Heart left ventricle (tissue), 16 donors: ENCODE measurements around the gene GRM8. TPM values are rescaled to one million over a fixed set of nuclear protein-coding genes. Genes with fewer than 3 reads are reported as not detected.

Experiments used
- ATAC-seq, 4 donors: fragments of 200-7000 bp; cut with Tn5 transposase; one replicate each; pipeline ENCODE4 v1.9.1; 2020 to 2022; ENCODE audit warnings: moderate library complexity in 4 of 4, mild to moderate bottlenecking in 3 of 4, moderate number of reproducible peaks in 1 of 4
- DNase-seq, 5 donors: peaks; one replicate each; pipeline ENCODE4 v3.0.0-alpha.2; 2020
- H3K27ac ChIP-seq, 12 donors: fragments of 200-600 bp; sonication (generic) in 4 of 12; one replicate each; pipeline versions ENCODE4 v1.5.0 to v1.8.0; 2016 to 2022; ENCODE audit warnings: mild to moderate bottlenecking in 2 of 12
- H3K27me3 ChIP-seq, 9 donors: fragments of 200-600 bp; sonication (generic) in 2 of 9; one replicate each; pipeline versions ENCODE4 v1.5.1 to v1.8.0; 2016 to 2022; ENCODE audit warnings: mild to moderate bottlenecking in 3 of 9
- H3K36me3 ChIP-seq, 9 donors: fragments of 200-600 bp; sonication (generic) in 2 of 9; one replicate each; pipeline versions ENCODE4 v1.5.0 to v1.8.0; 2018 to 2022; ENCODE audit warnings: mild to moderate bottlenecking in 2 of 9
- H3K4me1 ChIP-seq, 12 donors: fragments of 200-600 bp; sonication (generic) in 4 of 12; one replicate each; pipeline versions ENCODE4 v1.5.0 to v1.8.0; 2016 to 2022; ENCODE audit warnings: mild to moderate bottlenecking in 3 of 12
- H3K4me3 ChIP-seq, 12 donors: fragments of 200-600 bp; sonication (generic) in 4 of 12; one replicate each; pipeline versions ENCODE4 v1.5.0 to v1.8.0; 2017 to 2022; ENCODE audit warnings: mild to moderate bottlenecking in 9 of 12, moderate library complexity in 4 of 12
- H3K9me3 ChIP-seq, 12 donors: fragments of 200-600 bp; sonication (generic) in 4 of 12; one replicate each; pipeline versions ENCODE4 v1.5.0 to v1.8.0; 2016 to 2022; ENCODE audit warnings: mild to moderate bottlenecking in 1 of 12
- CTCF ChIP-seq, 12 donors: fragments of 200-600 bp; sonication (generic) in 4 of 12; IDR thresholded peaks; one replicate each; pipeline versions ENCODE4 v1.5.0 to v1.8.0; 2018 to 2022; ENCODE audit warnings: antibody characterized with exemption in 12 of 12, mild to moderate bottlenecking in 5 of 12
- POLR2A ChIP-seq, 2 donors: fragments of 450-650 bp; IDR thresholded peaks; one replicate each; pipeline ENCODE4 v1.6.1; 2017; ENCODE audit warnings: antibody characterized with exemption in 2 of 2, mild to moderate bottlenecking in 2 of 2, moderate library complexity in 2 of 2
- WGBS, 4 donors: extraction: QIAGEN DNeasy Blood & Tissue Kit in 2 of 4; methylation state at CpG; one replicate each; pipeline versions ENCODE4 v1.1.5 to v1.1.7; 2013 to 2018; 5-methylcytosine and 5-hydroxymethylcytosine counted together
- intact Hi-C, 10 donors: fragments of 100-400 bp; cut with DNase I; formaldehyde crosslinking; loops; one replicate each; pipeline versions ENCODE4 v1.11.1 to v1.14.2; 2022
- polyA plus RNA-seq, 2 donors: library from polyadenylated mRNA; stranded (reverse); fragments of 200-250 nt; gene quantifications; one replicate each; pipeline ENCODE4 v1.2.3, GENCODE V29; 2013
- total RNA-seq, 9 donors: library from RNA; depleted of rRNA in 2 of 9; stranded (reverse); fragments of >200 nt in 2 of 9; fragmentation: NEBNext Ultra II Directional in 3 of 9; extraction: Animal tissue kit (Norgen Biotek cat#: 25700) in 3 of 9; gene quantifications; one replicate each; pipeline versions ENCODE4 v1.1.0 to v1.2.4, GENCODE V29; 2016 to 2023
- donor health status: ischemic (EF 13 %, LVEDD 7.1; RV severe dilation, severe dysfunction).
- donor health status: healthy with polysubstance abuse.
- donor health status: DM: no; HTN: yes; CAD: no.
- donor health status: DM: no; HTN: no; CAD: no.
- donor health status: ischemic (EF 25% LVEDD 6.9; RV normal size, moderate dysfunction).
- donor health status: ischemic (EF 25% LVEDD 5.7; RV mildly dilated, moderate dysfunction).
- donor health status: healthy.
- donor health status: DM: yes; HTN: yes; CAD: no.
- donor health status: ischemic (EF 35%, LVEDD 5.7; RV mildly dilated, moderate dysfunction).
- donor health status: nonischemic (EF 11% LVEDD 7.7; RV severe dilation, severe dysfunction).
- donor health status: DM: yes; HTN: yes; CAD: no.
- donor health status: PGD.
- donor health status: ischemic (EF 29% LVEDD 5.4; RV normal size, mild dysfunction).
- donor health status: nonischemic (EF 23%, LVEDD 6.1; RV moderate dilation, normal function).

GRM8 gene
- total and polyA plus RNA-seq, 11 donors = 0.21 to 0.75 (median 0.32) TPM; not detected in 5

GRCh38 chr7:126820925-126821324 is 431.8 kb downstream of the GRM8 start:
- H3K4me1 ChIP-seq = no peaks in the 10 kb centered on the region
- DNase-seq (no peak), ATAC-seq (no peak)
- intact Hi-C loops = no loop called here
- no peaks in the 10 kb centered on the region for H3K27me3 ChIP-seq
- no peak overlapping the region for H3K27ac ChIP-seq
- H3K36me3 ChIP-seq = no peaks in the 10 kb centered on the region
- no peak for TF ChIP-seq POLR2A (IDR thresholded peaks at IDR 0.05)
- no peak for TF ChIP-seq CTCF (IDR thresholded peaks at IDR 0.05)
- 87 to 94% (median 90%) methylated on average over 3 of the region's 3 CpGs for WGBS, 4 donors
- H3K9me3 ChIP-seq = no peaks in the 10 kb centered on the region
- H3K4me3 ChIP-seq = no peak overlapping the region

- 70 to 85% (median 75%) methylated on average over 5 of the region's 5 CpGs for WGBS, 4 donors
- DNase-seq = no peak
- H3K27ac ChIP-seq = no peak overlapping the region
- H3K9me3 ChIP-seq = no peaks in the 10 kb centered on the region
- H3K27me3 ChIP-seq = no peaks in the 10 kb centered on the region
- no peaks in the 10 kb centered on the region for H3K4me1 ChIP-seq
- TF ChIP-seq POLR2A (IDR thresholded peaks at IDR 0.05) (no peak), CTCF (IDR thresholded peaks at IDR 0.05) (no peak)
- H3K4me3 ChIP-seq = no peak overlapping the region
- intact Hi-C loops = no loop called here
- no peaks in the 10 kb centered on the region for H3K36me3 ChIP-seq
- ATAC-seq = no peak
Observed at GRCh38 chr7:126819197-126819484, 433.6 kb downstream of the GRM8 start.

- intact Hi-C loops = no loop called here
- ATAC-seq = no peak
- Histone ChIP-seq H3K4me1 (no peaks in the 10 kb centered on the region), H3K9me3 (no peaks in the 10 kb centered on the region), H3K27ac (no peak overlapping the region), H3K27me3 (no peaks in the 10 kb centered on the region), H3K4me3 (no peak overlapping the region), H3K36me3 (no peaks in the 10 kb centered on the region)
- WGBS, 4 donors = 79 to 88% (median 84%) methylated on average over 3 of the region's 3 CpGs
- no peak for DNase-seq
- no peak for TF ChIP-seq POLR2A (IDR thresholded peaks at IDR 0.05)
- TF ChIP-seq CTCF (IDR thresholded peaks at IDR 0.05) = no peak
Observed at GRCh38 chr7:126818393-126819196, 434.1 kb downstream of the GRM8 start.

- DNase-seq = no peak
- TF ChIP-seq CTCF (IDR thresholded peaks at IDR 0.05) (no peak), POLR2A (IDR thresholded peaks at IDR 0.05) (no peak)
- no peaks in the 10 kb centered on the region for H3K36me3 ChIP-seq
- H3K4me3 ChIP-seq = no peak overlapping the region
- intact Hi-C loops = loop anchor here in 5 of 10 donors (10.0 kb wide), 4 partner anchors 86 to 1396 kb away; partner anchors contain the start of gene GRM8 (in 2 of the 5)
- H3K27ac ChIP-seq = no peak overlapping the region
- ATAC-seq = no peak
- peaks cover 0 to 14% (median 0%) of the 10 kb centered on the region in 12 donors for H3K9me3 ChIP-seq
- WGBS, 4 donors = 71 to 78% (median 76%) methylated on average over 1 of the region's 1 CpG
- peaks cover 0 to 5% (median 0%) of the 10 kb centered on the region in 9 donors for H3K27me3 ChIP-seq
- H3K4me1 ChIP-seq = no peaks in the 10 kb centered on the region
Observed at GRCh38 chr7:126809188-126809587, 443.6 kb downstream of the GRM8 start.
